Activated CD4-positive, alpha-beta memory T cell treated with anti-CD3 and anti-CD28 coated beads, Interleukin-2, amount 10 ng/mL, durations not matched to agents 7 days and 5 days (primary cell): ENCODE results near the gene ACAT1. TPM values are rescaled to one million over a fixed set of nuclear protein-coding genes. Genes with fewer than 3 reads are reported as not detected.
"Not testable (repeated sequence)": the region's sequence is repeated elsewhere in the genome, so short reads cannot be mapped to it uniquely, and the experiment has no call there.

Experiments used
- CTCF ChIA-PET: fragments of 350-600 bp; sonication (Branson Sonifier 250); formaldehyde crosslinking; loops from one replicate; lab custom pipeline; 2021; ENCODE audit warnings: antibody characterized with exemption, inconsistent platforms; lab: Charles Lee
- POLR2A ChIA-PET: fragments of 350-600 bp; sonication (Branson Sonifier 250); formaldehyde crosslinking; loops from one replicate; lab custom pipeline; 2021; ENCODE audit warnings: antibody characterized with exemption; lab: Charles Lee
- DNase-seq: peaks from one replicate; pipeline ENCODE4 v3.0.0-alpha.2; 2020
- H3K27ac Mint-ChIP-seq: one replicate; pipeline ENCODE4 v1.8.0; 2021; ENCODE audit warnings: mild to moderate bottlenecking, mixed read lengths
- H3K27me3 Mint-ChIP-seq: one replicate; pipeline ENCODE4 v1.8.0; 2021; ENCODE audit warnings: mixed read lengths
- H3K36me3 Mint-ChIP-seq: one replicate; pipeline ENCODE4 v1.8.0; 2021; ENCODE audit warnings: low read depth, mixed read lengths
- H3K4me1 Mint-ChIP-seq: one replicate; pipeline ENCODE4 v1.8.0; 2021; ENCODE audit warnings: mixed read lengths
- H3K4me3 Mint-ChIP-seq: one replicate; pipeline ENCODE4 v1.8.0; 2021; ENCODE audit warnings: mild to moderate bottlenecking, mixed read lengths
- H3K9me3 Mint-ChIP-seq: one replicate; pipeline ENCODE4 v1.8.0; 2021; ENCODE audit warnings: mixed read lengths
- total RNA-seq, 2 experiments: library from RNA; stranded (reverse); gene quantifications; one replicate each; pipeline ENCODE4 v1.2.3, GENCODE V29; 2021

ACAT1 gene
- total RNA-seq, 2 experiments from 2014 or later, result 46.2 to 55.1 TPM

DNA sequence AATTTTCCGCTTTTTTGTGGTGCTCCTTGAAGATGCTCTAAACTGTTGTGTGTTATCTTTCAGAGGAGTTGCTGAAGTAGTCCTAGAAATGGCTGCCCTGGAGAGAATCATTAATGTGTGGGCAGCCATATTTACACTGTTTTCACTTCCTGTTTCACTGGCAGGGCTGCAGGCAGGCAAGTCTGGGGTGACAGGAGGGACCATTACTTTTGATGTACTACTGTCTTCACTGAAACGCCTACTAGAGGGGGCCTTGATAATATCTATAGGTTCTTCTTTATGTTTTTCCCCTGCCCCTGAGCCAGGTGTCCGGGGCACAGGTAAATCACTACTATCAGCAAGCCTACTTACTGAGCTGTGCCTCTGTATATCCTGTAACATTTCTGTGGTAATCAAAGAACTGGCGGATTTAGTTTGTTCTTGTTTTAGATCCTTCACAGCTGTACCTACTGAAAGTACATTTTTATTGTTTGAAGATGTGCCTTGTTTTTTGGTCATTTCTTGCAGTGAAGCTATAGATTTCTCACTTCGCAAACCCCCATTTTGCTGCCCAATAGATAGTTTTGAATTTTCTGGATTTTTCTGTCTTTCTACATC is 39.7 kb downstream of the ACAT1 start:
- CTCF ChIA-PET, result interaction anchor here (1.3 kb wide), 1 partner anchor 39 kb away, joined by 3 read pairs; no protein-coding TSS in a partner anchor
- POLR2A ChIA-PET, result interaction anchor here (1.0 to 1.3 kb wide), 3 partner anchors 42 to 61 kb away, joined by 3 read pairs; partner anchors contain the start of gene NPAT
- DNase-seq, result no peak
- Mint-ChIP-seq H3K4me1 (peaks cover 13% of the 10 kb centered on the region), H3K9me3 (no peaks in the 10 kb centered on the region), H3K36me3 (peaks cover 45% of the 10 kb centered on the region), H3K27me3 (no peaks in the 10 kb centered on the region), H3K4me3 (no peak overlapping the region), H3K27ac (peak overlapping the region; percentile 48)

DNA sequence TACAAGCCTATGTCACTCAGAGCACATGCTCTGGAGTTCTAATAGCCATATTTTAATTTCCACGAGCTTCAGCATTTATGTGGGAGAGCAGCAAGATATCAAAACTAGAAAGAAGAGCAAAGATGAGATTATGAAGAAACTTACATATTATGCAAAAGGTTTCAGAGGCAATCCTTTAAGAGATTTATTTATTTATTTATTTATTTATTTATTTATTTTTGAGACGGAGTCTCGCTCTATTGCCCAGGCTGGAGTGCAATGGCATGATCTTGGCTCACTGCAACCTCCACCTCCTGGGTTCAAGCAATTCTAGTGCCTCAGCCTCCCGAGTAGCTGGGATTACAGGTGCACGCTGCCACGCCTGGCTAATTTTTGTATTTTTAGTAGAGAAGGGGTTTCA is 41.5 kb downstream of the ACAT1 start:
- H3K27ac Mint-ChIP-seq, CTCF ChIA-PET: not testable (repeated sequence)

DNA sequence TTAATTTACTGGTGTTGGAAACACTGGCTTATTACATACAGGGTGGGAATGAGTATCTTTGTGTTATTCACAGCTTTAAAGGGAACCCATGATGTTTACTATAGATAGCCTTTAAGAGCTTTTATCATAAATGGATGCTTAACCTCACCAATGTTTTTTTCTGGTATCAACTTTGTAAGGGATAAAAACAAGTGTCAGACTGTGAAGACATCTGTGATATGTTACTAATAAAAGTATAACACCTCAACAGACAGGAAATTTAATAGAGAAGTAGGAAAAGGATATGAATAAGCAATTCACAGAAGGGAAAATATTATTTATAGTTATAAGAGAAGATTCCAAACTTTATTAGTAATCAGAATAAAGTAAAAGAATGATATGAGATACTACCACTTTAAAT is 46.3 kb downstream of the ACAT1 start:
- Mint-ChIP-seq H3K27me3 (no peaks in the 10 kb centered on the region), H3K4me1 (peaks cover 23% of the 10 kb centered on the region), H3K27ac (no peak overlapping the region), H3K36me3 (peaks cover 55% of the 10 kb centered on the region), H3K9me3 (no peaks in the 10 kb centered on the region), H3K4me3 (no peak overlapping the region)
- CTCF ChIA-PET, result interaction anchor here (0.6 kb wide), 1 partner anchor 87 kb away, joined by 3 read pairs; no protein-coding TSS in a partner anchor
- no peak for DNase-seq
- POLR2A ChIA-PET, result no interaction called here

More for the DNA sequence above, 41.5 kb downstream of the ACAT1 start:
- H3K9me3 Mint-ChIP-seq, H3K27me3 Mint-ChIP-seq, H3K4me3 Mint-ChIP-seq, POLR2A ChIA-PET, DNase-seq: not testable (repeated sequence)
- H3K4me1 Mint-ChIP-seq, result peaks cover 13% of the 10 kb centered on the region
- H3K36me3 Mint-ChIP-seq, result peaks cover 50% of the 10 kb centered on the region

DNA sequence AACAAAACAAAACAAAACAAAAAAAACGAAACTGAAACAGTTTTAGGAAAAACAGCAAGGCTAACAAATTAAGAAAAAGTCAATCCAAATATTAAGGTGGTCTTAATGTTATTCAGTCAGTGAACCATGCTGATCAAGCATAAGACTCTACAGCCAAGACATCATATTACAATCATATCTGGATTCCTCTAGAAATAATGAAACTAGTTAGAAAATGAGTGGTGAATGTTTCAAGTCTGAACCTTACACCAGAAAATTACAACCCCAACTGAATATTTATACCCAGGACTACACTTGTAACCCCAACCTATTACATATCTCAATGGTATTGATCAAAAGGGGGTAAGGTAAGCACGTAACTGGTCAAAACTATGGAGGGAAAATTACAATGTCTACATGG is 48.8 kb downstream of the ACAT1 start:
- Mint-ChIP-seq H3K36me3 (peaks cover 75% of the 10 kb centered on the region), H3K4me1 (peaks cover 23% of the 10 kb centered on the region), H3K27ac (peak overlapping the region; percentile 59), H3K27me3 (no peaks in the 10 kb centered on the region), H3K9me3 (no peaks in the 10 kb centered on the region), H3K4me3 (peak overlapping the region; percentile 15)
- CTCF ChIA-PET, result no interaction called here
- POLR2A ChIA-PET, result no interaction called here
- DNase-seq, result no peak

DNA sequence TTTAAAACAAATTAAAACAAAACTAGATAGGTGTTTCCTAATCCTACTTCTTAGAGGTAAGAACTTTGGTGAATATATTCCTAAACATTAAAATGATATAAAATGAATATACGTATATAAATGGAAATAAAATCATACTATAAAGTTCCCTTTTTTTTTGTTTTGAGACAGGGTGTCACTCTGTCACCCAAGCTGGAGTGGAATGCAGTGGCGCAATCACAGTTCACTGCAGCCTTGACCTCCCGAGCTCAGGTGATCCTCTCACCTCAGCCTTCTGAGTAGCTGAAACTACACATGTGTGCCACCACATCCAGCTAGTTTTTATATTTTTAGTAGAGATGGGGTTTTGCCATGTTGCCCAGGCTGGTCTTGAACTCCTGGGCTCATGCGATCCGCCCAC is 56.2 kb downstream of the ACAT1 start:
- peaks cover 2% of the 10 kb centered on the region for H3K4me1 Mint-ChIP-seq
- ChIA-PET POLR2A (no interaction called here), CTCF (no interaction called here)

DNA sequence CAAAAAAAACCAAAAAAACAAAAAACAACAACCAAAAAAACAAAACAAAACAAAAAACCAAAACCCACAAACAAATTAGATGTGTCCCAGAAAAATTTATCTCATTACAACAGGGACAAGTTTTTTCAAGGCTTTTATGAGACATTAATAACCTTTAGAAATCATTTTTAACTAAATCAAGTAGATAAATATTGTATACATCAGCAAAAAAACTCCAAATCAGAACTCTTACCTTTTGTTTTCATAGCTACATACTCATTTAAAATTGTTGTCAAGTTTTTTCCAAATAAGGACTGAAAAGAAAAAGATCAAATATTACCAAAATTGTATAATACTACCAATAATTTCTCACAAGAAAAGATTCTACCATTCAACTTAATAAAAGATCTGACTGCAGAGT is 72.4 kb downstream of the ACAT1 start:
- Mint-ChIP-seq H3K36me3 (peaks cover 53% of the 10 kb centered on the region), H3K9me3 (no peaks in the 10 kb centered on the region), H3K27me3 (no peaks in the 10 kb centered on the region), H3K4me3 (no peak overlapping the region), H3K27ac (no peak overlapping the region), H3K4me1 (peaks cover 26% of the 10 kb centered on the region)
- POLR2A ChIA-PET, result no interaction called here
- DNase-seq, result no peak
- CTCF ChIA-PET, result no interaction called here

More for the DNA sequence above, 56.2 kb downstream of the ACAT1 start:
- Mint-ChIP-seq H3K27me3 (no peaks in the 10 kb centered on the region), H3K4me3 (no peak overlapping the region), H3K9me3 (no peaks in the 10 kb centered on the region), H3K36me3 (peaks cover 77% of the 10 kb centered on the region), H3K27ac (no peak overlapping the region)
- no peak for DNase-seq

DNA sequence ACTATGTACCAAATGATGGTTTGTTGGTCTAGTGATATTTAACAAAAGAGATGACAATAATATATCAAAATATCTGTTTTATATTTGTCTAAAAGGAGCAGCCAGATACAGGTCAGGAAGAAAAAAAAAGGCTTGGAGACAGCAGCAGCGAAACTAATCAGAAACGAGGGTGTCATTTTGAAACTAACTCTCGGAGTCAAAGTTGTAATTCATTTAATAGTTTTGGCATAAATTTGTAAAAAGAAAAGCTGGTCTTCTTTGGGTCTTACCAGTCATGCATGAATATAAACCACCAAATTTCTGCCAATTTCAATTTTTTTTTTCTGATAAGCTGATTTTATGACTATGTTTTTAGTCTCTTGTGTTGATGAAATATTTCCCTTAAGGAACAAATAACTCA is 75.5 kb downstream of the ACAT1 start:
- DNase-seq, result no peak
- no peaks in the 10 kb centered on the region for H3K27me3 Mint-ChIP-seq
- ChIA-PET POLR2A (interaction anchor here (1.0 to 1.2 kb wide), 2 partner anchors 25 to 40 kb away, joined by 4 to 5 read pairs; no protein-coding TSS in a partner anchor), CTCF (no interaction called here)
- no peak overlapping the region for H3K4me3 Mint-ChIP-seq
- peaks cover 57% of the 10 kb centered on the region for H3K36me3 Mint-ChIP-seq
- peaks cover 49% of the 10 kb centered on the region for H3K4me1 Mint-ChIP-seq
- no peak overlapping the region for H3K27ac Mint-ChIP-seq
- no peaks in the 10 kb centered on the region for H3K9me3 Mint-ChIP-seq

Other genes with a start within 250 kb of the ACAT1 start
- under 1 TPM in 1 of 2 experiments, not detected in 1; 0.28 TPM for gene RAB39A, start 193.1 kb upstream of the ACAT1 start, total RNA-seq
- 10 to 100 TPM; 27.1 to 28.3 TPM for gene CUL5, start 112.7 kb upstream of the ACAT1 start, total RNA-seq
- gene NPAT, start 101.1 kb downstream of the ACAT1 start, total RNA-seq, result 10 to 100 TPM; 36.1 to 40.9 TPM
- gene ATM, start 101.5 kb downstream of the ACAT1 start, total RNA-seq, result 100 to 1,000 TPM; 130 to 144 TPM